NCI-H510A (cell line): Measurements from ENCODE around the gene C16orf54.
"Not testable (repeated sequence)": the region's sequence is repeated elsewhere in the genome, so short reads cannot be mapped to it uniquely, and the experiment has no call there.

Source experiments
- DNase-seq: peaks from one replicate; lab custom pipeline; 2025; lab: John Stamatoyannopoulos, UW

C16orf54 gene

GRCh38 chr16:29769507-29769906 is 23.7 kb upstream of the C16orf54 start:
- DNase-seq = no peak

GRCh38 chr16:29767062-29767461 is 21.3 kb upstream of the C16orf54 start:
- no peak for DNase-seq

GRCh38 chr16:29766571-29766970 is 20.8 kb upstream of the C16orf54 start:
- DNase-seq = no peak

GRCh38 chr16:29765167-29766032 is 19.6 kb upstream of the C16orf54 start:
- DNase-seq = peak; percentile 98

- DNase-seq = no peak
Observed at GRCh38 chr16:29763326-29763725, 17.5 kb upstream of the C16orf54 start.

- DNase-seq = no peak
Observed at GRCh38 chr16:29761882-29762281, 16.1 kb upstream of the C16orf54 start.

- not testable (repeated sequence) for DNase-seq
Observed at GRCh38 chr16:29761280-29761651, 15.5 kb upstream of the C16orf54 start.

- peak; percentile 86 for DNase-seq
Observed at GRCh38 chr16:29760567-29761279, 14.9 kb upstream of the C16orf54 start.

GRCh38 chr16:29757950-29758466 is 12.2 kb upstream of the C16orf54 start:
- no peak for DNase-seq

- not testable (repeated sequence) for DNase-seq
Observed at GRCh38 chr16:29757086-29757485, 11.3 kb upstream of the C16orf54 start.

GRCh38 chr16:29756654-29757053 is 10.9 kb upstream of the C16orf54 start:
- no peak for DNase-seq

- no peak for DNase-seq
Observed at GRCh38 chr16:29753516-29753915, 7.7 kb upstream of the C16orf54 start.

- not testable (repeated sequence) for DNase-seq
Observed at GRCh38 chr16:29748760-29749149, 3.0 kb upstream of the C16orf54 start.

GRCh38 chr16:29747947-29748759 is 2.4 kb upstream of the C16orf54 start:
- no peak for DNase-seq

- not testable (repeated sequence) for DNase-seq
Observed at GRCh38 chr16:29746518-29746917, 728 bp upstream of the C16orf54 start.

- DNase-seq = no peak
Observed at GRCh38 chr16:29745121-29745852, 503 bp downstream of the C16orf54 start.

GRCh38 chr16:29744541-29745101 is 1.2 kb downstream of the C16orf54 start:
- DNase-seq = no peak

- DNase-seq = no peak
Observed at GRCh38 chr16:29743827-29744531, 1.8 kb downstream of the C16orf54 start.

- no peak for DNase-seq
Observed at GRCh38 chr16:29743475-29743826, 2.3 kb downstream of the C16orf54 start.

- DNase-seq = no peak
Observed at GRCh38 chr16:29742683-29743275, 3.0 kb downstream of the C16orf54 start.
